ENCODE results near the gene IRF2BPL.

Gene IRF2BPL

DNA sequence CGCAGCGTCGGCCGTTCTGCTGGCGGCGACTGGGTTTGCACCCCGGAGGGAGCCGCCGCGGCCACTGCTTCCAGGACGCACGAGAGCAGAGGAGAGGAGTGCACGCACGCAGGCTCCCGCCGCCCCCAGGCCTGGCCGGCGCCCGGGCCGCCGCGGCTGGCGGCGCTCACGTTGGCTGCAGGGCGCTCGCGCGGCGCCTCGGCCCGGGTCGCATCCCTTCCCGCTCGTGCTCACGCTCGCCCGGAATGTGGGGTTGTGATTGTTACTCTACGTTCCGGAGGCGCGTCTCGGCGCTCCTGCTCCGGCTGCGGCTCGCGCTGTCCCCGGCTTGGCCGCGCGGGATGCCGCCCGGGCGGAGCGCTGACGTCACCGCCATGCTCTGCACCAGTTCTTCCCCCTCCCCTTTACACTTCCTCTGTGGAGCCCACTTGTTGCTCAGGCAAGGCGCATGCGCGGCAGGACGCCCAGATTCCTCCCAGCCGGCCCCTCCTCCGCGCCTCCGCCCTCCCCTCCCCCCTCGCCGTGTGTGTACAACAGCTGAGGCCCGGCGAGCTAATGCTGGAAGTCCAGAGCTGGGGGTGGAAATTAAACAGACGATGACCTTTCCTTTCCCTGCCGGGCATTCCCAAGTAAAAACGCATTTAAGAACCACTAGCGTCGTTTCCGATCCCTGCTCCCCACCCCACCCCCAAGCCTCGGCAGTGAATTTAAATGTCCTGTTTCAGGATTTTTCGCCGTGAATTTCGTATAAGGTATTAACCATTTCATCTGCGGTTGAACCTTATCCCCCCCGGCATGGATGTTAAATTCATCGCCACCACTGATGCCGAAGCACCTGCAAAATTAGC, at the start of gene IRF2BPL:
Gene IRF2BPL (minus strand): TSS at position 325 of the 848 bp plus-strand sequence. CDS start 916 bp downstream, outside the sequence.
- peak; percentile 91 for DNase-seq

DNA sequence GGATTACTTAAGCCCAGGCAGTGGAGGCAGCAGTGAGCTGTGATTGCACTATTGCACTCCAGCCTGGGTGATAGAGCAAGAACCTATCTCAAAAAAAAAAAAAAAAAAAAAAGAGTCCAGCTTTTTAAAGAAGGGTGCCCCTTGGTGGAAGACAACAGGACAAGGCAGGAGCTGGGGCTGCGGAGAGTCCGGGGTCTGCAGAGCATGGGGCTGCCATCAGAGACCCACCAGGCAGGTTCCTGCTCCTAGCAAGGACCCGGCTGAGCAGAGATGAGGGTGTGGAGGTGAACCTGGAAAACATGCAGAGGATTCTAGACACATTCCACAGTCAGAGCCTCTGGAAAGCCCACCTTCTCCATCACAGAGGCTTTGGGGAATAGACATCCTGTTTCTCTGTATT, 48.5 kb upstream of the IRF2BPL start:
- no peak for DNase-seq

DNA sequence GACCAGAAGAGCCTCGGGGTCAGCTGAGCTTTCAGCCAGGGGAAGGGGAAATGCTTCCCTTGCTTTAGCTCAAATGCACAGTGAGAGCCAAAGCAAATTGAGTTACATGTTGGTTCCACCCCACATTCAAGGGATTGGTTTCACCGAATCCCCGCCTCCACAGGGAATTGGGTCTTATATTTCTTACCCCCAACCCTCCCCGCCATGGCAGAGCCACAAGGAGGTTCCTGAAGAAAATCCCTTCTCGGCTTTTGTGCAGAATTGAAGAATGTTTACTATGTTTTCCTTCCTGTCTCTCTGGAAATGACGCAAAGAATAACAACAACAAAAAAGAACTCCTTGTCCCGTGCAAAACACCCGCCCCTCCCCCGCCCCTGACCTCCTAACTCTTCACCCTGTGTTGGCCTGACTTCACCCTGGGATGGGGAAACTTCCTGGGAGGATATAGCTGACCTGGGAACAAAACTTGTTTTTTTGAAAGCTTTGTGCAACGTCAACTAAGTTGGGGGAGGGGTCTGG, 47.7 kb upstream of the IRF2BPL start:
- DNase-seq = no peak

DNA sequence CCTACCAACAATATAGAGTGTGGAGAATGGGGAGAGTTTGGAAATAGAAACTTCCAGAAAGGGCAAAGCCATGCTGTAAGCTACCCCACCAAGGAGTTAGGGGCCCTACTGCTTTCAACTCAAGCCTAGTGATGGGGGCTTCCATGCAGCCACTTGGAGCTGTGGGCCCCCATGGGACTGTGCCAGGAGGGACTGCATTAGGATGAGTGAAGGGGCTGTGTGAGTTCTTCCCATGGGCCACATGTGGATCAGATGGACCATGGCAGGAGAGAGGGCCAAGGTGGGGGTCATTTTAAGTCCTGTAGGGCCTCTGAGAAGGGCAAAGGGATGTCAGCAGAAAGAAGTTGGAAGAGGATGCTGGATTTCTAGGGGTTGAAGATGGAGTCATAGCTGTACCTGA, 46.5 kb upstream of the IRF2BPL start:
- no peak for DNase-seq

DNA sequence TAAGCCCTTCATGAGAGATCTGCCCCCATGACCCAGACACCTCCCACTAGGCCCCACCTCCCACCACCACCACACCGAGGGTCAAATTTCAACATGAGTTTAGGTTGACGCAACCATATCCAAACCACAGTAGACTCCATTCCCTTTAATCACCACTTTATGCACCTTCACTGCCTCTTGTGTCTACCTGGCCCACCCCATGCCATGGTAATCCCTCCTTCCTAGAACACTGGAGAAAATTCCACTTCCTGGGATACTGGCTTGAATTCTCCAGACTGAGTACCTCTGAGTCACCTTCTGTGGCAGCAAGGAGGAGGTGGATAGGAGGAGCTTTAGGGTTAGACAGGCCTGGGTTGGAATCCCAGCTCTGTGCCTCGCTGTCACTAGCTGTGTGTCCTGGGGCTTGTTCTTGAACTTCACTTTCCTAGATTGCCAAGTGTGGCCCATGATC, 43.5 kb upstream of the IRF2BPL start:
- no peak for DNase-seq

DNA sequence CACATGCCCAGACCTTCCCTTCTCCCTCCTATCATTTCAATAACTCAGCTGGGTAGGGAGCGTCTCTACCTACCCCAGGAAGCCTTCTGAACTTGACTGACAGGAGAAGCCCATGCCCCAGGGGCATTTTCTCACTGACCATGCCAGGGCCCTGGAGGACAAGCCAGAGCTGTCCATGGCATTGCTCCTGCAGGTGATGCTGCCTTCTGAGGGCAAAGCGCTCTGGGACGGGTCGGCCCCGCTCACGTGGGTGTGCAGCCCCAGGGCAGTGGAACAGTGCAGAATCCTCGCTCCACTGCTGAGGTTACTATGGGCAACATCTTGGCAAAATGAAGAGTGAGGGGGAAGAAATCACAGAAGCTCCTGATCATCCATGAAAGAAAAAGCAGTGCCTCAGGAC, 41.0 kb upstream of the IRF2BPL start:
- no peak for DNase-seq

DNA sequence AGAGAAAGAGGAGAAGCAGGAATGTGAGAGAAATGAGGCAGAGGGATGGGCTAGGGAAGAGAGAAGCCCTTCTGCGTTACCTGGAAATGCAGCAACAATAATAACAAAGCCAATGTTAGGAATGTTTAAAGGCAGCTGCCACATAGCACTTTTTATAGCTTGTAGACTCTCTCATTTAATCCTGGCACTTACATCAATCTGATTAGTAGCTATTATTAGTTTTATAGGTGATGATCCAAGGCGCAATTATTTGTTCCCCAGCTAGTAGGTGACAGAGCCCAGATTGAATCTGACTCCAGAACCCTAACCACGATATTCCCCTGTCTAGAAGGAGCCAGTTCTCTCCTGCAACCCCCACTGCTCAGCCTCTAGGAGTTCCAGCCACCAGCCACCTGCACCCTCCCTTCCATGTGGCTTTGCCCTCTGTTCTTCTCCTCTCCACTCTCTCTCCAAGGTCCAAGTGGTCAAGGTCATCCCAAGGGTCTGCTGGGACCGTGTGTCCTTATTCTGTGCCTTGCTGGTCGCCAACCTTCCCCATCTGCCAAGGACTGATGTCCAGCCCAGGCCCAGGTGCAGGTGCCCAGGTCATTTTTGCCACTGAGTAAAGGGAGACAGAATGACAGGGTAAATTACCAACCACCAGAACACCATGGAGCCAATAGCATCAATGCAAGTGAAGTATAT, 40.2 kb upstream of the IRF2BPL start:
- DNase-seq = no peak

DNA sequence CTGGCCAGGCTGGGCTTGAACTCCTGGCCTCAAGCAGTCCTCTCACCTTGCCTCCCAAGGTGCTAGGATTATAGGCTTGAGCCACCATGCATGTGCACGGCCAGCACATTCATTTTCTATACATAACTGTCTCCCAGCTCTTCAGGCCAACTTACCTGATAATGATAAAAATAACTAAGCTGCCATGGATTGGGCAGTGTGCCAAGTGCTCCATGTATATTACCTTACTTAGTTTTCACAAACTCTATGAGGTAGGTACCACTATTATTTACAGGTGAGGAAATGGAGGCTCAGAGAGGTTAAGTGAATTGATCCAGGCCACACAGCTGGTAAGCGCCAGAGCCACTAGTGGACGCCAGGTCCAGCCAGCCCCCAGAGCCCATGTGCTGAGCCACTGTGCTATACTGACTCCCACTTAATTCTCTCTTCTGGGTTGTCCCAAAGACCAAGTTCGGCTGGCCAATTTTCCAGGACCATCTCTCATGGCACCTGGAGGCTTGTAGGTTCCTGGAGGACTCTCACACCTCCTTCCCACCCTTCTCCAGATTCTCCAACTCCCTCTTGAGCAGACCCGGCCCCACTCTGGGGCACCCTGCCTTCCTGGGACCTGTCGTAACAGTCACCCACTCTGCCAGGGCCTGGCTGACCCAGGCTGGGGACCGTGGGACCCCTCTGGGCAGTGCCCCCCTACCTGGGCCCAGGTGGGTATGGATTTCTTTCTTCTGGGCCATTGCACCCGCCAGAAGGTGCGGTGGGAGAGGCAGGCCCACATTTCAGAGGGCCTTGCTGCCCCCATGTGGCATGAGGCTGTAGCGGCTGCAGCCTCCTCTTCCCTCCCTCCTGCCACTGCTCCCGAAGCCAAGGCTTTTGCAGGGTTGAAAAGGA, 39.4 kb upstream of the IRF2BPL start:
- peak; percentile 44 for DNase-seq

DNA sequence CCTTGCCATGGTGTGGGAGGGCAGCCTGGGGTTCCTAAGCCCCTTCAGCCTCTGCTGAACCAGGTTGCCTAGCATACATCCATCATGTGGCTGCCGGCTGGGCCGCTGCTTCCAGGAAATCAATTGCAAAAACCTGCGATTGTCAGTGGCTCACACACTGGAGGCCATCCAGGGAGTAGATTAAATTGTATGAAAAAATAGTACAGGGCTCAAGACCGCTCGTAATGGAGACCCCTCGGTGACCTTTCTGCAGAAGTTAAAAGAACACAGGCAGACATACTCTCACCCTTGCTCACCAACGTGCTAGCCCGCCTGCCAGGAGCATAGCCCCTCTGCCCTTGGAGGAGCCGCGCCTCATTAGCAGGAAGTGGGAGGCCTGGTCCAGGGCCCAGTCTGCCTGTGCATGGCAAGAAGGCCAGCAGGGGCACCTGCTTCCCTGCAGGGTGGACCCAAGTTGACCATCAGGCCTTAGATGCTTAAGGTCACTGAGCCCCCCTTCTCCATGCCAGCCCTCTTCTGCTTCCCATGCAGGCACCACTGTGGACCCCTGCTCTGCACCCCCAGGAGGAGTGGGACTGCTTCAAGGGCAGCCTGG, 38.2 kb upstream of the IRF2BPL start:
- DNase-seq = no peak

DNA sequence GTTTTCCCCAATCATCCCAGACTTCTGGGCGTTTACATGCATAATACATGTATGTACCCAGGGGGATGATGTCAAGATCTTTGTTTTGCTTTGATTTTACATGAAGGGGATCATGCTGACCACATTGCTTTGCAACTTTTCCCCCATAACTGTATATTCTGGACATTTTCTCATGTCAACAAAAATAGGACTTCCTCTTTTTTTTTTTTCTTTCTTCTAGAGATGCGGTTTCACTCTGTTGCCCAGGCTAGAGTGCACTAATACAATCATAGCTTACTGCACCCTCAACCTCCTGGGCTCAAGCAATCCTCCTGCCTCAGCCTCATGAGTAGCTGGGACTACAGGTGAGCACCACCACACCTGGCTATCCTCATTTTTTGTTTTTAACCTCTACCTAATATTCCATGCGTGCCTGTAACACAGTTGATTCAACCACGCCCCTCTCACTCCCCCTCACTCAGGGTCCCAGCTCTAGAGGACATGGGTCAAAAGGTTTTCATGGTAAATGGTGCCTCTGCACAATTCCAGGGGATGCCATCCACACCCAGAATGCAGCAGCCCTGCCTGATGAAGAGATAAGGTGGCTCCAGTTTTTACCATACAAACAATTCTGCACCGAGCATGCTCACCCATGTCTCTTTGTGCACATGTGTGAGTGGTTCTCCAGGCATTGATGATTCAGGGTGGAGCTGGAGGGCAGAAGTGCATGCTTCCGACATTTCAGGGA, 37.5 kb upstream of the IRF2BPL start:
- DNase-seq = no peak

DNA sequence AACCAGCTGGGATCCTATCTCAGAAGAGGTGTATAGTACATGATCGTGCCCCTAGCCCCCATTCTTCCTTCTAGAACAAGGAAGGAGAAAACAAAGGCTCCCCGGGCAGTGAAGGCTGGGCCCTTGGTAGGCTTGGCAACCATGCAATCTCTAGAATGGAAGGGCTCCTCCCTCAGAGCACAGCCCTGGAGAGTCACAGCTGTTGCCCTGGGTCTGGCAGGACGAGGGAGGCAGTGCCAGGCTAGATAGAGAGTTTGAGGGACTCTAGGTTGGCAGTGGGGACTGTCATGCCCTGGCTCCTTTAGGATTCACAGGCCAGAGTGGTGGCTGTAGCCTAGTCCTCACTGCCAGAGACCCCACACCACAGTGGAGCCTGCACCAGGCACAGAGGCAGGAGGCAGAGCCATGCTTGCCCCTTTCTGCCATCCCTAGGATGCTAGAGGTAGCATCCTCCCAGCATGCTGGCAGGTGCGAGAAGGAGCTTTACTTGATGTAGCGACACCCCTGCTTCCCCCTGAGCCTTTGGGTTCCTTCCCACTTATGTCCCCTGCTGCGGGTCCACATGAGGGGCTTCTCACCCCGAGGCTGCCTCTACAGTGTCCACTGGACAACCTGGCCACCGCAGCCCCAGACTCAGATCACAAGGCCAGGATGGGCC, 36.1 kb upstream of the IRF2BPL start:
- no peak for DNase-seq

DNA sequence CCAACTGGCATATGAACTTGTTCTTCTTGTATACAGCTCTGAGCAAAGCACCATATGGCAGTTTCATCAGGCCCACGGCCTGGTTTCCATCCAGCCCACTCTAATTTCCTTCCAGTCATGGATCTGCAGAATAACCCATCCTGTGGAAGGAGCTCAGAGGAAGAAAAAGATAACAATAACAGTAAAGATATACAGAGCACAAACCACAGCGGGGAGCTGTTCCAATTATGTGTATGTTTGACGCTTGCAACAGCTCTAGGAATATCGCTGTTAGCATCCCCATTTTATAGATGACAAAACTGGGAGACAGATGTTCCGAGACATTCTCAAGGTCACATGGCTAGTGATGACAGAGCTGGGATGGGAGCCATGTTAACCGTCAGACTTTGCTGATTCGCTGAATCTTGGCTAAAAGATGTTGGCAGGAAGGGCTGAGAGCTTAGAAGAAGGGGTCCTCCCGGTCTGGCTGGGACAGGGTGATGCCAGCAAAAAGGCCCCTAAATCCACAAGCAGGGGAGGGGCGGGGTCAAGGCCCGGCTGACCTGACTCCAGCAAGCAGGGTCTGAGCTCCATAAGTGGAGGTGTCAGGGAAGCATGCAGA, 35.2 kb upstream of the IRF2BPL start:
- DNase-seq = no peak

DNA sequence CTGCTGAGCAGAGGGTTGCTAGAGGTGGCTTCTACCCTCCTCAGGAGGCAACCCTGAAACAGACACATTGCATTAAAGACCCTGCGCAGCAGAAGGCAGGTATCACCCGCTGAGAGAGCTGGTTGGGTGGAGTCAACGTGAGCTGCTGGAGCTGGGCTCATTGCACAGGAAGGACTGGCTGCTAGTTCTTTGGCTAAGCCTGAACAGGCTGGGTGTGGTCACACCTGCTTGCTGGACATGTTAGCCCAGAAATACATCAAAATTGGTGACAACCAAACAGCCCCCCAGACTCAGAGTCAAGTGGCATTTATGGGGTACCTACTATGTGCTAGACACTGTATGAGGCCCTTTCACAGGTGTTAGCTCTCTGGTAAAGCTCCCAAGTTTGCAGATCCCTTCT, 33.8 kb upstream of the IRF2BPL start:
- no peak for DNase-seq

DNA sequence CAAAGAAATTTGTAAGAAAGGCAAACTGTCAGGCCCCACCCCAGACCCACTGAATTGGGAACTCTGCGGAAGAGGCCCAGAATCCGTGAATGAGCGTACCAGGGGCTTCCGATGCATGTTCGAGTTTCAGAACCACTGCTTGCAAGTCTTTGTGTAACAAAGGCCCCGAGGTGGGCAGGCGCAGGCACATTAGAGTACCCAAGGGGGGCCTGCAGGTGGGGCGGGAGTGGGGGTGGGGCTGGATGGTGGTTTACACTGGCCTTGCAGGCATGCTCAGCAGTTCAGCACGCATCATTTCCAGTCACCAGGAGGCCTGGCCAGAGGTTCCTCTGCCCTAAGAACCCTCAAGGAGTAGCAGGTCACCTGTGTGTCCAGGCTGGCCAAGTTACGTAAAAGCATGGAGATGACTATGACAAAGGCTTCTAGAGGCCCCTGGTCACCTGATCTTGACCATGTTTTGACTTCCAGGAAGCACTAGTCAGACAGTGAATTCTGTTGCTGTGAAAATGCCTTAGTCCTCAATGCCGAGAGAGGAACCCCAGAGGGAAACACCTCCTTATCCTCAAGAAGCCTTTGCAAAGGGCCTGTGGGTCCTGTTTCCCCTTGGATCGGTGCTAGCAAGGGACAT, 33.2 kb upstream of the IRF2BPL start:
- DNase-seq = no peak

DNA sequence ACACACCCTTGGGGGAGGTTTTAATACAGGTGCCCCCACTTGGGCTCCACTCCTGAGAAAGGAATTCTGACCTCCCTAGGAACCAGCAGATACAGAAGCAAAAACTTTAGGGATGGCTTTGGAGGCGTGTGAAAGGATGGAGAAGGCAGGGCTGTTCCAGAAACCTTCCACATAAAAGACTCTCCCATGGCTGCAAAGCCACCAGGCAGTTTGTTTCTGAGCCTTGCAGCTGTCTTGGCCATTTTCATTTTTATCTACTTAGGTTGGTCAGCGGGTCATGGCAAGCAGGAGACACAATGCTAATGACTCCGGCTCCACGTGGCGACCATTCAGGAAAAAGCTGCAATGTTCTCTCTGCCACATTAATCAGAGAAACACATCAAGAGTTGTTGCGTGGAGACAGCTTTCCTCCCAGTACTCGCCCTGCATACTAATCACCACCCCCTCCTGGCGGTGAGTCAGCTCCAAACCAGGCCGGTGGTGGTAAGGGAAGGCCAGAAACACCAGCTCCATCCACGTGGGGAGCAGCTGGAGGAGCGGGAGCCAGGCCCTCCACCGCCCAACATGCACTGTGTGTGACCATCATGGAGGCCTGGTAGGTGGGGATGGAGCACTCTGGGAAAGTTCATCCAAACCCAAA, 30.9 kb upstream of the IRF2BPL start:
- DNase-seq = peak; percentile 38

DNA sequence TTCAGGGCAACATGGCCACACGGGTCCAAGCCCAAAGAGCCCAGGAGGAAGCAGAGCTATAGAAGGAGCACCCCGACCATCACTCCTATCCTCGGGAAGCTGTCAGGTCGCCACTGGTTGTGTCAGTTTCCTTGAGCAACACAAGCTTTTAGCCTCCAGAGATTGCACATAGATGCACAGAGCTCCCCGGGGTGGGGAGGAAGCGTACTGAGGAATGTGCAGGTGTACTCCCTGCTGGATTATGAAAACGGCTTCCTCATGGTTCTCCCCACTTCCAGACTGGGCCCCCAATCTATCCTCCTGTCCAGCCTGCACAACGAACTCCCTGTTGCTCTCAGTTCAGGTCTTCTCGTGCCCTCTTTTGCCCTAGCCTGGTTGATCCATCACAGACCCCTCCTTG, 30.3 kb upstream of the IRF2BPL start:
- no peak for DNase-seq

DNA sequence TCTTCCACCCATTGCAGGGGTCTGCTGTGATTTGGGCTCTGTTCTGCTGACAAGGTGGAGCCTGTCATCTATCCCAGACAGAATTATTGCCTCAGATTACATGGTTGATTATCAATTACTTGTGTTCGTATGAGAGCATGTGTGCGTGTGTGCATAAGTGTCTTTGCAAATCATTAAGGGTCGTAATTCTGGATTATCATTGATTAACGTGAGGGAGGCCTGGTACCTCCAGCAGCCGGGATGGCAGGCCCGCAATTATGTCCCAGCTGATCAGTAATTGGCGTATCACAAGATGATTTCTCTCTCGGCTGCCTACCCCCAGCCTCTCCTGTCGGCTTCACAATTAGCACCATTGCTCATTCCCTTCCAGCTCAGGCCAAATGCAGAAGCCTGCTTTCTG, 29.6 kb upstream of the IRF2BPL start:
- DNase-seq = no peak

DNA sequence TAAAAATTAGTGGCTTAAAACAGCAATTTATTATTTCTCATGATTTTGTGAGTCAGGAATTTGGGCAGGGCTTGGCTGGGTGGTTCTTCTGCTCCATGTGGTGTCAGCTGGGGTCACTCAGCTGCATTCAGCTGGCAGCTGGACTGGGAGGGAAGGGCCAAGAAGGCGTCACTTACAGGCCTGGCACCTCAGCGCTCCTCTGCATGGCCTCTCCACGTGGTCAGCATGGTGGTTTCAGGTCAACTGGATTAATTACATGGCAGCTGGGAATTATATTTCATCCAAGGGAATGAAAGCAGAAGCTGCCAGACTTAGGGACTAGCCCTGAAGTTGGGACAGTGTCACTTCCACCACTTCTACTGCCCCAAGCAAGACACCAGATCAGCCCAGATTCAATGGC, 27.5 kb upstream of the IRF2BPL start:
- no peak for DNase-seq

DNA sequence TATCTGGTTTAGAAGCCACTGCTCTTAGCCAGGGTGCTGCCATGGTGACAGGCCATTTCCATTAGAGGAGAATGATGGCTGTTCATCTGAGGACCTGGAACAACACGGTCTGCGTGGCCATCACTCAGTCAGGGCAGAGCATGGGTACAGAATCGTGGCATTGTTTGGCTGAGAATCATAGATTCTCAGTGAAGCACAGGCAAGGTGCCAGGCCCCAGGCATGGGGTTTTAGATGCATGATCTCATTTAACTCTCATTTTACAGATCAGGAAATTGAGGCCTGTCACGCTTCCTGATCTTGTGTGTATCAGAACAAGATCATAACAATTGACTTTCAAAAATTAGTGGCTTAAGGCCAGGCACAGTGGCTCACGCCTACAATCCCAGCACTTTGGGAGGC, 26.8 kb upstream of the IRF2BPL start:
- DNase-seq = no peak

All from activated effector memory CD4-positive, alpha-beta T cell treated with Interleukin-2 at 50 U/mL for 16 hours (primary cell).